Measurements from ENCODE around the gene CLDN7.

CLDN7 gene

DNA sequence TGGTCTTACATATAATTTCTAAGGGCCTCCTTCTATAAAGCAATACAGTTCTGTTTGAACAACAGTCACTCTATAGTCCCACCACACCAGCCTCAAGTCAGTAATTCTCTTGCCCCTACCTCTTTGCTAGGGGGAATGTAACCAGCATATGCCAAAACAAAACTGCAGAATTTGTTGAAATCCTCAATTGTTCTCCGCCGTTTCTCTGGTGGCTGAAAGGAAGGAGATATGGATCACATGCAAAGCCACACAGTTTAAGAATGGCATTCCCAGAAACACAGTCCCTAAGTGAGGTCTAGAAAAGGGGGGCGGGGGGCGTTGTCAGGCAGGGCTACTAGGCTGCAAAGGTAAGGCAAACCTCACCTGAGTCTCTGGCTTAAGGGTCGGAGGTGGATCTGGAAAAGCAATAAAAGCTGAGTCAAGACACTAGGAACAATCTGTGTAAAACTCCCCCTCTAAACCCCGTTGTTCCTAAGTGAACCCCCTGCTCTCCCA lies 25.0 kb downstream of the CLDN7 start:
- no peak for DNase-seq (ENCODE audit: low spot score)

GRCh38 chr17:7236808-7237207 lies 25.5 kb downstream of the CLDN7 start:
- no peak for DNase-seq (ENCODE audit: low spot score)

GRCh38 chr17:7235693-7236665 lies 26.3 kb downstream of the CLDN7 start:
- peak; percentile 51 for DNase-seq (ENCODE audit: low spot score)

DNA sequence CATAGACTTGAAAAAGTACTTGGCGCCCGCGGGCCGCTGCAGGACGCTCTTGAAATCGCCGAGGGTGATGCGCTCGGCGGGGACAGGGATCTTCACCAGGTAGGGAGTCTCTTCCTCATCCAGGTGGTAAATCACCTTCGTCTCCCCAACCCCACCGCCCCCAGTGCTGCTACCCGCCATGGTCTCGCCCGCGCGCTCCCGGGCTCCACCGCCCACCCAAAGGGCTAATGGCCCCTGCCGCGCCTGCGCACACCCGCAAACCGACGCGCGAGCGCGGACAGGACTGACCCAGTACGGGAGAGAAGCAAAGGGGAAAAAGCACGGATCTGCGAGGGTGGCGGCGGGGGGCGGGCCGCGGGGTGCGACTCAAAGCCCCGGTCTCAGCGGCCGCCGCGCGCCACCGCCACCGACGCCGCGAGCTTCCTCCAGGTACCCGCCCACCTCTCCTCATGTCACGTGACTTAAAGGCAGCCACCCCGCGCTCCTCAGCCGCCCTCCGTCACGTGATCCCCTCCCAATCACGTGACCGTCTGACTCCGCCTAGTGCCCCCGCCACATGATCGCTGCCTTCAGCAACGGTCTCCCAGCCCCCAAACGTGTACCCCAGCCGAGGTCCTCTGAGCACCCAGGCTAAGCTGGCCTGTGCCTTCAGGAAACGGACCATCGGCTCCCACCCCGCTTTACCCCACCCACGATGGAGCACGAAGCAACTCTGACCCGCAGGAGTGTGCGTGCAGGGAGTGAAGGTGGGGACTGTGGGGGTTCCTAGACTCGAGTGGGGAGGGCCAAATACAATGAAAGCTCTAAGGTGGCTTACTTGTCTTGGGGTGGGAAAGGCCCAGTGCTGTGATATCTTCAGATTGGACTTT lies 28.0 kb downstream of the CLDN7 start, which contains the start of gene DVL2:
DVL2 (minus strand) TSS at position 435 of the 869 bp plus-strand sequence; CDS start at position 180, 255 bp downstream.
- DNase-seq (ENCODE audit: low spot score) = peak; percentile 93

DNA sequence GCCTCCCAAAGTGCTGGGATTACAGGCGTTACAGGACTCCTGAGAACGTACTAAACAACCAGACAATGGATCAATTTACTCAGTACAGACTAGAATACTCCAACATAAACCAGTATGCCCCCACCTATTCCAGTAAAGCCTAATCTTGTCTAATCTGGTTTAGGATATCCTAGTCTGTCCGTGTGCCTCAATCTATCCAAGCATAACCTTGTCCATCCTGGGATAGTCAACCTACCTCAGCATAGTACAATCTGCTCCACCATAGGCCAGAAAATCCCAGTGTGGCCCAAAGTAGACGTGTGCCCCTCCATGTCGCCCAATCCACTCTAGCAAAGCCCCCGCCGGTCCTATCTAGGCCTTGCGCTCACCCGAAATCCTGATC lies 28.6 kb downstream of the CLDN7 start:
- no peak for DNase-seq (ENCODE audit: low spot score)

- no peak for DNase-seq (ENCODE audit: low spot score)
Observed at GRCh38 chr17:7232114-7232513, 30.2 kb downstream of the CLDN7 start.

DNA sequence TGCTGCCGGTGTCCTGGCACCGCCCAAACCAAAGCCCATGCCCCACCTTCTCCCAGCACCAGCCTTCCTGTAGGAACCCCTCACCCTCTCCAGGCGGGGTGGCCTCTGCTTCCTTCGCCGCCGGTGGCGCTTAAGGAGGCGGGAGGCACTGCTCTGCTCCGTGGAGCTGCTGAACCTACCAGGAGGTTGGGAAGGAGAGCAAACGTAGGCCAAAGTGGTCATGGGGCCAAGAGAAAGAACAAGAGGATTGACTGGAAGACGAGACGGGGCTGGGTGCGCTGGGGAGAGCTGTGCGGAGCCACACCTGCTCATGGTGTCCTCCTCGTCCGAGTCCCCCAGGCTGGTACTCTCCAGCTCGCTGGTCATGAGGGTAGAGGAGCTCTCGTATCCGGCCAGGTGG lies 32.8 kb downstream of the CLDN7 start:
- no peak for DNase-seq (ENCODE audit: low spot score)

DNA sequence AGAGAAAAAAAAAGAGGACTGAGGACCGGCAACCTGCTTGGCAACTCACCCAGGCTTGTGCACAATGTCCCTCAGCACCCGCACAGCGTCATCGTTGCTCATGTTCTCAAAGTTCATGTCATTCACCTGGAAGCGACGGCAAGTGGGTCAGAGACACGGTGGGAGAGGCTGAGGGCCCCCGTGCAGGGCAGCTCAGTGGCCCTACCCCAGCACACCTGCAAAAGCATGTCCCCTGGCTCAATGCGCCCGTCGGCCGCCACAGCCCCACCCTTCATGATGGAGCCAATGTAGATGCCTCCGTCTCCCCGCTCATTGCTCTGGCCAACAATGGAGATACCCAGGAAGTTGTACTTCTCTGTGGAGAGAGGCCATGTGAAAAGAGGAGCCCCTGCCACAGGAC lies 33.4 kb downstream of the CLDN7 start:
- no peak for DNase-seq (ENCODE audit: low spot score)

GRCh38 chr17:7226721-7227710 lies 35.3 kb downstream of the CLDN7 start:
- DNase-seq (ENCODE audit: low spot score) = no peak

- no peak for DNase-seq (ENCODE audit: low spot score)
Observed at GRCh38 chr17:7225711-7226331, 36.5 kb downstream of the CLDN7 start.

- DNase-seq (ENCODE audit: low spot score) = no peak
Observed at GRCh38 chr17:7224661-7225111, 37.6 kb downstream of the CLDN7 start.

GRCh38 chr17:7224110-7224509 lies 38.2 kb downstream of the CLDN7 start:
- DNase-seq (ENCODE audit: low spot score) = no peak

DNA sequence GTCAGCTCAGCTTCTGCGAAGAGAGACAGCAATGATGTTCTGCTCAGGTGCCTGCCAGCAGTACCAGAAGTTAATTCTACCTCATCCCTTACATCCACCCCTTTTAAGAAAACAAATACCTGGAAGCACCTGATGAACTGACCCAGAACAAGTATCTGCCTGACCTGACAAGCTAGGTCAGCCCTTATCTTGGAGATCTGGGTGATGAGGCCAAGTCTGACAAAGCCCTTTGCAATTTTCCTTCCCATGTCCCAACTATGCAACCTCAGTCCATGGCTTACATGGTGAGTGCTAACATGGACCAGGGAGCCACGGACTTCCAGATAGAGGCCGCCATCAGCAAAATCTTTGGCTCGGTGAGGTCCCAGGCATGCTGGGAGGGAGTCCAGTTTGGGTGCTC lies 38.9 kb downstream of the CLDN7 start:
- DNase-seq (ENCODE audit: low spot score) = no peak

GRCh38 chr17:7222972-7223292 lies 39.3 kb downstream of the CLDN7 start:
- DNase-seq (ENCODE audit: low spot score) = no peak

GRCh38 chr17:7222093-7222971 lies 39.9 kb downstream of the CLDN7 start:
- DNase-seq (ENCODE audit: low spot score) = no peak

GRCh38 chr17:7221278-7222092 lies 40.8 kb downstream of the CLDN7 start:
- no peak for DNase-seq (ENCODE audit: low spot score)

- peak; percentile 76 for DNase-seq (ENCODE audit: low spot score)
Observed at GRCh38 chr17:7220593-7221277, 41.5 kb downstream of the CLDN7 start.

DNA sequence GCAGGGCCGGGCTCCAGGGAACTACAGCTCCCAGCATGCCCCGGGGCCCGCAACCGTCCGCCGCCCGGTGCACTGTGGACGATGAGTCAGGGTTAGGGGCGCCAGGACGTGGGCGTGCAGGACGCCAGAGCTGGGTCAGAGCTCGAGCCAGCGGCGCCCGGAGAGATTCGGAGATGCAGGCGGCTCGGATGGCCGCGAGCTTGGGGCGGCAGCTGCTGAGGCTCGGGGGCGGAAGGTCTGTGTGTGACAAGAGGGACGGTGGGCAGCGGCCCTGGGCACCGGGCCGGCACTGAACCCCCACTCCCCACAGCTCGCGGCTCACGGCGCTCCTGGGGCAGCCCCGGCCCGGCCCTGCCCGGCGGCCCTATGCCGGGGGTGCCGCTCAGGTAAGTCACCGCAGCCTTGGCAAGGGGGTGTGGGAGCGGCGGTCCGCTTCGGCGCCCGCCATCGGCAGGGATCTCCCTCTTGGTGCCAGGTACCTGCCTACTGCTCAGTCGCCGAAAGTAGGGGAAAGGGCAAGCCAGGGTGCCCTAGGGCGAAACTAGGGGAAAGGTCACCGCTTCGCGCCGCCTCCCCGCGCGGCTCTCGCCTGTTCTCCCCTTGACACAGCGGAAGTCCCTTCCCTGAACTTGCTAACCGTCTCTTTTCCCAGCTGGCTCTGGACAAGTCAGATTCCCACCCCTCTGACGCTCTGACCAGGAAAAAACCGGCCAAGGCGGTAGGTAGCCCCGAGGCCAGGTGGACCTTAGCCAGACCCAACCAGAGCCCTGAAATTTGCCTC lies 42.3 kb downstream of the CLDN7 start, which contains the start of the genes ACADVL and DLG4:
ACADVL (plus strand) TSS at position 127 of the 781 bp plus-strand sequence; CDS start at position 174, 47 bp downstream.
DLG4 (minus strand) TSS at position 25 of the 781 bp plus-strand sequence.
- DNase-seq (ENCODE audit: low spot score) = peak; percentile 91
